ENCODE measurements around the gene FOLR1. TPM values are rescaled to one million over a fixed set of nuclear protein-coding genes. Genes with fewer than 3 reads are reported as not detected.
"Not testable (repeated sequence)": the region's sequence is repeated elsewhere in the genome, so short reads cannot be mapped to it uniquely, and the experiment has no call there.

FOLR1 gene
- total RNA-seq, 4 donors from 2014 or later = not detected

DNA sequence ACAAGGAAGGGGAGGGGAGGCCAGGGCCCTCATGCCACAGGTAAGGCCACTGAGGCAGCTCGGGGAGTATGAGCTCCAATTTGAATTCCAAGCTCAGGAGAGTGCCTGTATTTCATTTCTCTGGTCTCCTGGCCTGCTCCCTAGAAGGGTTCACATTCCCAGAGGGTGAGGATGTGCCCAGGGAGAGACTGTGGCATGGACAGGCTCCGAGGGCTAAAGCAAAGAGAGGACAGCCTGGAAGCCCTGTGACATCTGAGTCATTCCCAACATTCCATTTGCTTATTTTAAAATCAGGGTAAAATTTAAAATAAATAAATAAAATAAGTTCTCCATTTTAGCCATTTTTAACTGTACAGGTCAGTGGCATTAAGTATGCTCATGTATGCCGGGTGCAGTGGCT is 18.6 kb upstream of the FOLR1 start:
- H3K36me3 ChIP-seq = no peaks in the 10 kb centered on the region
- no peaks in the 10 kb centered on the region for H3K27me3 ChIP-seq
- DNase-seq = no peak
- H3K4me3 ChIP-seq = no peak overlapping the region
- no peak for TF ChIP-seq POLR2A (IDR thresholded peaks at IDR 0.05)
- TF ChIP-seq, protein P1, sequence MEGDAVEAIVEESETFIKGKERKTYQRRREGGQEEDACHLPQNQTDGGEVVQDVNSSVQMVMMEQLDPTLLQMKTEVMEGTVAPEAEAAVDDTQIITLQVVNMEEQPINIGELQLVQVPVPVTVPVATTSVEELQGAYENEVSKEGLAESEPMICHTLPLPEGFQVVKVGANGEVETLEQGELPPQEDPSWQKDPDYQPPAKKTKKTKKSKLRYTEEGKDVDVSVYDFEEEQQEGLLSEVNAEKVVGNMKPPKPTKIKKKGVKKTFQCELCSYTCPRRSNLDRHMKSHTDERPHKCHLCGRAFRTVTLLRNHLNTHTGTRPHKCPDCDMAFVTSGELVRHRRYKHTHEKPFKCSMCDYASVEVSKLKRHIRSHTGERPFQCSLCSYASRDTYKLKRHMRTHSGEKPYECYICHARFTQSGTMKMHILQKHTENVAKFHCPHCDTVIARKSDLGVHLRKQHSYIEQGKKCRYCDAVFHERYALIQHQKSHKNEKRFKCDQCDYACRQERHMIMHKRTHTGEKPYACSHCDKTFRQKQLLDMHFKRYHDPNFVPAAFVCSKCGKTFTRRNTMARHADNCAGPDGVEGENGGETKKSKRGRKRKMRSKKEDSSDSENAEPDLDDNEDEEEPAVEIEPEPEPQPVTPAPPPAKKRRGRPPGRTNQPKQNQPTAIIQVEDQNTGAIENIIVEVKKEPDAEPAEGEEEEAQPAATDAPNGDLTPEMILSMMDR (IDR thresholded peaks at IDR 0.05) = no peak
- peaks cover 0 to 13% (median 0%) of the 10 kb centered on the region in 4 donors for H3K4me1 ChIP-seq
- H3K9me3 ChIP-seq = no peaks in the 10 kb centered on the region
- no peak overlapping the region for H3K27ac ChIP-seq

DNA sequence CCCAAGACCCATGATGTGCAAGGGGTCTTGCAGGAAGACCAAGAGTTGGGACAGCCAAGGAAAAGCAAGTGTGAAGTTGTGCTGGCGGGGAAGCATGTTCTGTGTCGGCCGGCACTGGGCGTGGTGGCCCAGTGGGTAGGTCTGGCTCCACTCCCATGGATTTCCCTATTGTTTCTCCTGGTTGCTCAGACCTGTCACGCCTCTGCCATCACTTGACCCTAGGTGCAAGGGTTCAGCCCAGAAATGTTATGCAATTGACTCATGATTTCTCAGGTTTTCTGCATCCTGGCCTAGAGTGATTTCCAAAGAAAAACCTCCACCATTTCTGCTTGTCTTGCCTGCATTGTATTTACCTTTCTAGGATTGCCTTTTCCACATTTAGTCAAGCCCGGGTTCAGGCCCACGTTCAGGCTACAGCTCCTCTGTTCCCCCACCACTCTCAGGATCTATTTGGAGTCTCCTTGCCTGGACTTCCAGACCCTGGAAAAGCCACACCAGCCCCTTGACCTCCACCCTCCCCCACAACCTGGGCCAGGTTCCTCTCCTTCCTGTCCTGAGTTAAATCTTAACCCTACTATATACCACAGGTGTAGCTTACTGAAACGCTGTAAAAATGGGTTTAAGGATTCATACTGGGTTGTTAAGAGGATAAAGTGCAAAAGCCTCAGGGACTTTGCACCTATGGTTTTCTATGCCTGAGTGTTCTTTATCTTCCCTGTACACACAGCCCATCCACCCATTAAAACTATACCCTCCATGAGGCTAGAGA is 17.5 kb upstream of the FOLR1 start:
- Histone ChIP-seq H3K4me3 (no peak overlapping the region), H3K27me3 (no peaks in the 10 kb centered on the region), H3K36me3 (no peaks in the 10 kb centered on the region), H3K9me3 (no peaks in the 10 kb centered on the region), H3K4me1 (peaks cover 0 to 12% (median 0%) of the 10 kb centered on the region in 4 donors), H3K27ac (peak overlapping the region in 3 of 4 donors; percentile 51 to 89 (median 81))
- peak in 2 of 3 donors; percentile 81 for DNase-seq
- no peak for TF ChIP-seq POLR2A (IDR thresholded peaks at IDR 0.05)
- TF ChIP-seq, protein P1 (IDR thresholded peaks at IDR 0.05) = no peak

DNA sequence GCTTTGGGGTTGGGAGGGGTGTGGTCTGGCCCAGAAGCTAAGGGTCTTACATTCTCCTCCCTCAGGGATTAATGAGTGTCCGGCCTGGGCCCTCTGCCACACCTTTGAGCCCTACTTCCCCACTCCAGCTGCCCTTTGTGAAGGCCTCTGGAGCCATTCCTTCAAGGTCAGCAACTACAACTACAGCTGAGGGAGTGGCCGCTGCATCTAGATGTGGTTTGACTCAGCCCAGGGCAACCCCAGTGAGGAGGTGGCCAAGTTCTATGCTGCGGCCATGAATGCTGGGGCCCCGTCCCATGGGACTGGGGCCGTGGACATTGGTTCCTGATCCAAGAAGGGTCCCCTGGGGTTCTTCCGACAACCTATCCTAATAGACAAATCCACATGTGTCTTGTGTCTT is 14.3 kb upstream of the FOLR1 start:
- no peaks in the 10 kb centered on the region for H3K27me3 ChIP-seq
- no peak for TF ChIP-seq POLR2A (IDR thresholded peaks at IDR 0.05)
- TF ChIP-seq, protein P1 (IDR thresholded peaks at IDR 0.05) = no peak
- peaks cover 0 to 6% (median 0%) of the 10 kb centered on the region in 4 donors for H3K4me1 ChIP-seq
- peak overlapping the region in 1 of 4 donors; percentile 12 for H3K27ac ChIP-seq
- H3K4me3 ChIP-seq = no peak overlapping the region
- H3K36me3 ChIP-seq = no peaks in the 10 kb centered on the region
- no peaks in the 10 kb centered on the region for H3K9me3 ChIP-seq
- peak in 1 of 3 donors; percentile 61 for DNase-seq

DNA sequence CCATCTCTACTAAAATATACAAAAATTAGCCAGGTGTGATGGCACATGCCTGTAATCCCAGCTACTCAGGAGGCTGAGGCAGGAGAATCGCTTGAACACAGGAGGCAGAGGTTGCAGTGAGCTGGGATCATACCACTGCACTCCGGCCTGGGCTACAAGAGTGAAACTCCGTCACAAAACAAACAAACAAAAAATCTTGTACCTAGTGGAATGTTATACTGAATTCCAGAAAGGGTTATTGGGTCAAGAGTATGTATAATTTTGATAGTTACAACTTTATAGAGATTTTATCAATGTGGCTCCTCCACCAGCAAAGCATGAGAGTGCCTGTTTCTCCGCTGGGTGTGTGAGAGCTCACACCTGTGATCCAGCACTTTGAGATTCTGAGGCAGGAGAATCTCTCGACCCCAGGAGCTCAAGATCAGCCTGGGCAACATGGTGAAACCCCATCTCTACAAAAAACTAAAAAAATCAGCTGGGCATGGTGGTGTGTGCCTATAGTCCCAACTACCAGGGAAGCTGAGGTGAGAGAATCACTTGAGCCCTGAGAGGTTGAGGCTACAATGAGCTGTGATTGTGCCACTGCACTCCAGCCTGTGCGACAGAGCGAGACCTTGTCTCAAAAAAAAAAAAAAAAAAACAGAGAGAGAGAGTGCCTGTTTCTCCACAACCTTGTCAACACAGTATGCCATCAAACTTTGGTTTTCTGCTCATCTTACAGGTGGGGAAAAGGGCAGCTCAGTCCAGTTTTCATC is 12.7 kb upstream of the FOLR1 start:
- H3K4me1 ChIP-seq = peaks cover 0 to 6% (median 0%) of the 10 kb centered on the region in 4 donors
- H3K27ac ChIP-seq = no peak overlapping the region
- no peaks in the 10 kb centered on the region for H3K27me3 ChIP-seq
- no peaks in the 10 kb centered on the region for H3K9me3 ChIP-seq
- no peak for DNase-seq
- no peaks in the 10 kb centered on the region for H3K36me3 ChIP-seq
- no peak for TF ChIP-seq POLR2A (IDR thresholded peaks at IDR 0.05)
- TF ChIP-seq, protein P1 (IDR thresholded peaks at IDR 0.05) = no peak
- no peak overlapping the region for H3K4me3 ChIP-seq

DNA sequence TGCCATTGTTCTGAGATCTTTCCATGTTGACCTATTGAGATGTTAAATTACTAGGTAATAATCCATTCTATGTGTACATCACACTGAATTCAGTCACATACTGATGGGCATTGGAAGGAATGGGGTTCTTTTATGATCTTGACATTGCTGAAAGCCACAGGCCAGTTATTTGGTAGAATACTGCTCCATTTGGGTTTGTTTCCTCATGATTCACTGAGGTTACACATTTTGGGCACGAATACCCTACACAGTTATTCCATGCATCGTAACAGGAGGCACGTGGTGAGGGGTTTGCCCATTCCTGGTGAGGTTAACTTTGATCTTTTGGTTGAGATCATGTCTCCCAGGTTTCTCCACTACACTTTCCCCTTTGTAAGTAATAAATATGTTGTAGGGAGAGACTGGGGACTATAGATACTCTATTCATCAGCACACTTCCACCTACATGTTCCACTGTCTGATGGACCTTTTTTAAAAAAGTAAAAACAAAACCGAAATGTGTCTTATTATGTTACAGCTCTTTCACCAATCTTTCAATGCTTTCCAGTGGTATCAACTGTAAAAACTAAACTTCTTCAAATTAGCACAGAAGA is 12.0 kb upstream of the FOLR1 start:
- Histone ChIP-seq H3K36me3 (no peaks in the 10 kb centered on the region), H3K27me3 (no peaks in the 10 kb centered on the region), H3K9me3 (no peaks in the 10 kb centered on the region), H3K4me3 (no peak overlapping the region), H3K27ac (no peak overlapping the region), H3K4me1 (peaks cover 0 to 5% (median 0%) of the 10 kb centered on the region in 4 donors)
- no peak for DNase-seq
- TF ChIP-seq, protein P1 (IDR thresholded peaks at IDR 0.05) = no peak
- no peak for TF ChIP-seq POLR2A (IDR thresholded peaks at IDR 0.05)

DNA sequence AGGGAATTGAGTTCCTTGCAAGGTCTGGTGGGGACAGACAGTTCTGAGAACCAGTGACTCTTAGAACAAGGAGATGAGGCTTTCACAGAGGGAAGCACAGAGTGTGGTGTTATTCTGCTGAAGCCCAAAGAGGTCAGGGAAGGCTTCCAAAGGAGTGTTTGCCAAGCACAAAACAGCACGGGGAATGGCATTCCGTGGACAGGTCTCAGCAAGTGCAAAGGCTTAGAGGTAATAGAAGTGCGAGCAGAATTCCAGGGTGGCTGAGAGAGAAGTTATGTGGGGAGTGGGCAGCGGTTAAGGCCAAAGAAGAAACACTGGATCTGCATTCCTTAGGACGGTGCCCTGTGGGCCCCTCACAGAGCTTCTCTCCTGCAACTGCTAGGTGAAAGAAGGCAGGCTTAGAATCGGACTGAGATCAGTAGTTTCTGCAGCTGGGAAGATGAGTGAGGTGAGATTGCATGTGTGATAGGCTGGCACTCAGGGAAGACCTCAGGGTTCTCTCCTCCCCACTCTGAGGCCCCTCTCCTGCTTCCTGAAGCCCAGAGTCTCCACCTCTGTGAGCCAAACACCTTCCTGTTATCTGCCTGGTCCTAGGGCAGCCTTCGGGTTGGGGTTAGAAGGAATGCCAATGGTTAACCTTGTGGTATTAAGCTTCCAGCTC is 10.9 kb upstream of the FOLR1 start:
- not testable (repeated sequence) for DNase-seq, H3K27me3 ChIP-seq, H3K36me3 ChIP-seq, H3K4me3 ChIP-seq, H3K27ac ChIP-seq, H3K4me1 ChIP-seq, H3K9me3 ChIP-seq
